Spinal cord (tissue), 10 donors: ENCODE data around the gene RPAP2. TPM values are rescaled to one million over a fixed set of nuclear protein-coding genes. Genes with fewer than 3 reads are reported as not detected.

Source experiments
- DNase-seq, 6 donors: peaks; one replicate each; pipeline versions ENCODE4 v3.0.0 to v3.0.0-alpha.2; 2013 to 2015; ENCODE audit warnings: low spot score in 6 of 6, low read depth in 4 of 6
- H3K27ac ChIP-seq: one replicate; pipeline ENCODE4 v1.5.1; 2013; ENCODE audit warnings: low read depth, low read length, control low read depth
- H3K27me3 ChIP-seq: one replicate; pipeline ENCODE4 v1.6.1; 2013; ENCODE audit warnings: low read length; ENCODE audit not compliant: control insufficient read depth, insufficient read depth
- H3K36me3 ChIP-seq: one replicate; pipeline ENCODE4 v1.6.1; 2013; ENCODE audit warnings: low read length; ENCODE audit not compliant: control insufficient read depth, insufficient read depth
- H3K4me1 ChIP-seq: one replicate; pipeline ENCODE4 v1.6.1; 2013; ENCODE audit warnings: low read length; ENCODE audit not compliant: control insufficient read depth, insufficient read depth
- H3K4me3 ChIP-seq: one replicate; pipeline ENCODE4 v1.5.1; 2013; ENCODE audit warnings: low read depth, low read length, control low read depth
- H3K9me3 ChIP-seq: one replicate; pipeline ENCODE4 v1.6.1; 2013; ENCODE audit warnings: low read length; ENCODE audit not compliant: control insufficient read depth, insufficient read depth
- WGBS: methylation state at CpG from one replicate; pipeline ENCODE4 v1.1.5; 2013; ENCODE audit warnings: missing lambda C conversion rate; ENCODE audit not compliant: insufficient coverage; 5-methylcytosine and 5-hydroxymethylcytosine counted together
- polyA plus RNA-seq, 2 donors: library from polyadenylated mRNA; unstranded; fragments of 120-200 nt; gene quantifications; one replicate each; pipeline ENCODE4 v1.2.1, GENCODE V29; 2013; ENCODE audit not compliant: insufficient read length in 2 of 2
- total RNA-seq, 2 donors: library from RNA; depleted of rRNA in 1 of 2; stranded (reverse); fragments of 120-200 nt in 1 of 2; fragments of >200 nt in 1 of 2; gene quantifications; one replicate each; pipeline versions ENCODE4 v1.2.3 to v1.2.4, GENCODE V29; 2013 to 2014
- donor health status: healthy.

The RPAP2 gene
- total and polyA plus RNA-seq, 4 donors: 13.6 to 35.3 (median 20.0) TPM

GRCh38 chr1:92315766-92316599, 17.1 kb downstream of the RPAP2 start:
- Histone ChIP-seq H3K27ac (no peak overlapping the region), H3K4me1 (no peaks in the 10 kb centered on the region), H3K4me3 (no peak overlapping the region), H3K36me3 (peaks cover 12% of the 10 kb centered on the region), H3K27me3 (no peaks in the 10 kb centered on the region), H3K9me3 (no peaks in the 10 kb centered on the region)
- no peak for DNase-seq
- WGBS: 81% methylated on average over 2 of the region's 6 CpGs

DNA sequence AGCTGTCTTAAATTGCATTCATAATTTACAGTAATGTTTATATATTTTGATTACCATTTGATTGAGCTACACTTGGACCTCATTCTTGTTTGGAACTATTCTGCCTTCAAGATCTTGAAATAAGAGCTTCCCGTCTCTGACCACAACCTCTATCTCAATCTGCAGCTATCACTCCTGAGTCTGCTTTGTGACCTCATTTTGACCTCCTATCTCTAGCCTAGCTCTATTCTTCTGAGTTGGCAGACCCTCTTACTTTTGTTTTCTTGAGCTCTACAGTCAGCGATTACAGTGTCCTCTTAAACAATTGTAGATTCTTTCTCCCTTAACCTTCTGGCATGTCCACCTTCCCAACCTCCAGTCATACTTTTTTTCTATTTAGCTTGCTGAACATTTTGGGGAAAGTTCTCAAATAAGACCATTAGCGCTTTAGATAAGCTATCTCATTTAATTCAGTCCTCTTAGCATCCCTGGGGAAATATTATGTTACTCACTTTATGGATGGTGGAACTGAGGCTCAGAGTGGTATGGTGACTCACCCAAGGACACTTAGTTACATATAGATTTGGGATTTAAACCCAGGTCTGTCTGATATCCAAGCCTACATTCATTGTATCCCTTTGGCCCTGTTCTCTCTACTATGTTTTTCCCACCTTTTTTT, 19.1 kb downstream of the RPAP2 start:
- no peak for DNase-seq
- no peaks in the 10 kb centered on the region for H3K4me1 ChIP-seq
- H3K4me3 ChIP-seq: no peak overlapping the region
- H3K27ac ChIP-seq: no peak overlapping the region
- no peaks in the 10 kb centered on the region for H3K27me3 ChIP-seq
- WGBS: 58% methylated on average over 2 of the region's 3 CpGs
- no peaks in the 10 kb centered on the region for H3K9me3 ChIP-seq
- H3K36me3 ChIP-seq: peaks cover 9% of the 10 kb centered on the region

DNA sequence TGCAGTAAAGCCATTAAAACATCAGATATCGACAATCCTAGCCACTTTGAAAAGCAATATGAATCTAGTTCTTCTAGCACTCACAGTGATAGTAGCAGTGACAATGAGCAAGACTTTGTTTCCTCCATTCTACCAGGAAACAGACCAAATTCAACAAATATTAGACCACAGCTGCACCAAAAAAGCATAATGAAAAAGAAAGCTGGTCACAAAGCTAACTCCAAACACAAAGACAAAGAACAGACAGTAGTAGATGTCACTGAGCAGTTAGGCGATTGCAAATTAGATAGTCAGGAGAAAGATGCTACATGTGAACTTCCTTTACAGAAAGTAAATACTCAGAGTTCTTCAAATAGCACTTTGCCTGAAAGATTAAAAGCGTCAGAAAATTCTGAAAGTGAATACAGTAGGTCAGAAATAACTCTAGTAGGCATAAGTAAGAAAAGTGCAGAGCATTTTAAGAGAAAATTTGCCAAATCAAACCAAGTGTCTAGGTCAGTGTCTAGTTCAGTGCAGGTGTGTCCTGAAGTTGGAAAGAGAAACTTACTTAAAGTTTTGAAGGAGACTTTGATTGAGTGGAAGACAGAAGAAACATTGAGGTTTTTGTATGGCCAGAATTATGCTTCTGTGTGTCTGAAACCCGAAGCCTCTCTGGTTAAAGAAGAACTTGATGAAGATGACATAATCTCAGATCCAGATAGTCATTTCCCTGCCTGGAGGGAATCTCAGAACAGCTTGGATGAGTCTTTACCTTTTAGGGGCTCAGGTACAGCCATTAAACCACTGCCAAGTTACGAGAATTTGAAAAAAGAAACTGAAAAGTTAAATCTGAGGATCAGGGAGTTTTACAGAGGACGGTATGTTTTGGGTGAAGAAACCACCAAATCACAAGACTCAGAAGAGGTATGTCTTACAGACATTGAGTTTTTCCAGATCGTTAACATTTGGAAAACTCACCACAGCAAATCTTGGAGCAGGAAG, 24.9 kb downstream of the RPAP2 start:
- no peaks in the 10 kb centered on the region for H3K4me1 ChIP-seq
- no peak for DNase-seq
- H3K9me3 ChIP-seq: peaks cover 4% of the 10 kb centered on the region
- no peak overlapping the region for H3K27ac ChIP-seq
- H3K4me3 ChIP-seq: no peak overlapping the region
- H3K36me3 ChIP-seq: peaks cover 9% of the 10 kb centered on the region
- no peaks in the 10 kb centered on the region for H3K27me3 ChIP-seq
- 90% methylated on average over 1 of the region's 7 CpGs for WGBS

GRCh38 chr1:92324784-92325183, 25.9 kb downstream of the RPAP2 start:
- no peak overlapping the region for H3K27ac ChIP-seq
- H3K4me1 ChIP-seq: no peaks in the 10 kb centered on the region
- peaks cover 14% of the 10 kb centered on the region for H3K36me3 ChIP-seq
- peaks cover 4% of the 10 kb centered on the region for H3K9me3 ChIP-seq
- no peak for DNase-seq
- H3K27me3 ChIP-seq: no peaks in the 10 kb centered on the region
- H3K4me3 ChIP-seq: no peak overlapping the region

DNA sequence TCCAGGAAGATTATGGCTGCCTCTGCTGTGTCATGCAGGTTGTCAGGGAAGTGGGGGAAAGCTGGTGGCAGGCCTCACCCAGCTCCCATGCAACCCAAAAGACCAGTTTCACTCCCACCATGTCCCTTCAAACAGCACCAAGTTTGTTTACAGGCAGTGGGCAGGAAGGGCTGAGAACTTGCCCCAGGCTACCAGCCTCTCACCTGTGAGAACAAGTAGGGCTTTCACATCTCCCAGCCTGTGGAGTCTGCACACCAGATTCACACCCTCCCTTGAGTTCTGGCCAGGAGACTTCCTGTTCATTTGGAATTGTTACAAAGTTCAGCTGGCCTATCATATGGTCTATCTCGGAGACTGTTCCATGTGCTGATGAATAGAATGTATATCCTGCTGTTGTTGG, 27.8 kb downstream of the RPAP2 start:
- WGBS: no CpG with 5 or more reads among the region's 1 CpG
- Histone ChIP-seq H3K4me3 (no peak overlapping the region), H3K4me1 (no peaks in the 10 kb centered on the region), H3K27ac (no peak overlapping the region), H3K36me3 (peaks cover 10% of the 10 kb centered on the region), H3K27me3 (no peaks in the 10 kb centered on the region), H3K9me3 (peaks cover 4% of the 10 kb centered on the region)
- no peak for DNase-seq

DNA sequence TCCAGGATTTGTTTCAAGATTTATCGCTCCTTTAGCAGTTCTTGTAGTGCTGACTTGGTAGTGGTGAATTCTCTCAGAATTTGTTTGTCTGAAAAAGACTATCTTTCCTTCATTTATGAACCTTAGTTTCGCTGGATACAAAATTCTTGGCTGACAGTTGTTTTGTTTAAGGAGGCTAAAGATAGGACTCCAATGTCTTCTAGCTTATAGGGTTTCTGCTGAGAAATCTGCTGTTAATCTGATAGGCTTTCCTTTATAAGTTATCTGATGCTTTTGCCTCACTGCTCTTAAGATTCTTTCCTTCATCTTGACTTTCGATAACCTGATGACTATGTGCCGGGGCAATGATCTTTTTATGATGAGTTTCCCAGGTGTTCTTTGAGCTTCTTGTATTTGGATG, 28.9 kb downstream of the RPAP2 start:
- Histone ChIP-seq H3K4me1 (no peaks in the 10 kb centered on the region), H3K27me3 (no peaks in the 10 kb centered on the region), H3K36me3 (peaks cover 5% of the 10 kb centered on the region), H3K9me3 (peaks cover 4% of the 10 kb centered on the region), H3K27ac (no peak overlapping the region), H3K4me3 (no peak overlapping the region)
- WGBS: no CpG with 5 or more reads among the region's 4 CpGs
- no peak for DNase-seq

GRCh38 chr1:92329347-92330129, 30.7 kb downstream of the RPAP2 start:
- Histone ChIP-seq H3K4me3 (no peak overlapping the region), H3K9me3 (peaks cover 4% of the 10 kb centered on the region), H3K4me1 (no peaks in the 10 kb centered on the region), H3K36me3 (peaks cover 5% of the 10 kb centered on the region), H3K27ac (no peak overlapping the region), H3K27me3 (no peaks in the 10 kb centered on the region)
- DNase-seq: no peak
- WGBS: 95% methylated on average over 2 of the region's 6 CpGs

DNA sequence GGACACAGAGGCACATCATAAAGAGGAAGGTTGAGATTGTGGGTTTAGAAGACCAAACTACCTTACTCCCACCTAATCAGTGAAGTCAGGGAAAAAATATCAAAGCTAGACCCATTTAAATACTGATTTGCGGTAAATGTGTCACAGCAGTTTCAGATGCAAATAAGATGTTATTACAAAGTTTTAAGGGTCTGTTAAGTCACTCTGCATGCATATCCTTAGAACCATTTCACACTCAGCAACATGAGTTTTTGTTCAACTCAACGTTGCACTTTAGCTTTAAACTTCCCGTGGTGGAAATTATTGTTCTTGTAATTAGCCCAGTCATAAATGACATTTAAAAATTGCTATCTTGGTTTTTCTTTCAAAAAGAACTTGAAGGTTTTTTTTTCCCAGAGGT, 34.8 kb downstream of the RPAP2 start:
- Histone ChIP-seq H3K4me3 (no peak overlapping the region), H3K9me3 (no peaks in the 10 kb centered on the region), H3K36me3 (peaks cover 5% of the 10 kb centered on the region), H3K27ac (no peak overlapping the region), H3K4me1 (no peaks in the 10 kb centered on the region), H3K27me3 (no peaks in the 10 kb centered on the region)
- DNase-seq: no peak
- WGBS: no CpG with 5 or more reads among the region's 3 CpGs

DNA sequence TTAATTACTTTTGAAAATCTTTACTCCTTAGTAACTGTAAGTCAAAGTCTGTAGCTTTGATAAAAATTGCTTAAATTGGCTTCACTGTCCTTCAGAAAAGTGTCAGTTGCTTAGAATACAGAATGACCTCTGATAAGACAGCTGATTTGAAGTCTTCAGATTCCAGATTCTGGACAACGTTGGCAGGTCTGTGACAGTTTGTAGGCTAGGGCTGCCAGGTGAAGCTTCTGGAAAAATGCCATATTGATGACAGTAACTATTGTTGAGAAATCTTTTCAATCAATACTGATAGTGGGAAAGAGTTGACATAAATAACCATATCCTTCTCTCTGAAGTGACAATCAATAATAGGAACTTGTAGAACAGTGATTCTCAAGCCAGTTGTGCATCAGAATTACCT, 41.3 kb downstream of the RPAP2 start:
- no peaks in the 10 kb centered on the region for H3K9me3 ChIP-seq
- H3K27me3 ChIP-seq: no peaks in the 10 kb centered on the region
- no peak for DNase-seq
- WGBS: 67% methylated on average over 1 of the region's 1 CpG
- H3K4me3 ChIP-seq: no peak overlapping the region
- no peak overlapping the region for H3K27ac ChIP-seq
- peaks cover 4% of the 10 kb centered on the region for H3K36me3 ChIP-seq
- H3K4me1 ChIP-seq: no peaks in the 10 kb centered on the region
